ENCODE measurements around the gene SMG9.

- no peak for TF ChIP-seq CTCF (tag by site-specific recombination; IDR thresholded peaks at IDR 0.05)
- TF ChIP-seq YY1 (tag by site-specific recombination; IDR thresholded peaks at IDR 0.05): no peak
- no peak for TF ChIP-seq ZBTB1 (tag by site-specific recombination; IDR thresholded peaks at IDR 0.05)
- TF ChIP-seq ZNF292 (tag by site-specific recombination; IDR thresholded peaks at IDR 0.05; ENCODE audit: borderline replicate concordance, low read depth): no peak
- TF ChIP-seq ZNF530 (tag by site-specific recombination; IDR thresholded peaks at IDR 0.05; ENCODE audit: low read depth): no peak
- no peak for TF ChIP-seq ZIC2 (tag by site-specific recombination; IDR thresholded peaks at IDR 0.05)
- no peak for TF ChIP-seq ZBTB26 (tag by site-specific recombination; optimal IDR thresholded peaks at IDR 0.05)
- TF ChIP-seq ZNF670 (tag by site-specific recombination; IDR thresholded peaks at IDR 0.05; ENCODE audit: low read depth): no peak
- TF ChIP-seq, protein P1, sequence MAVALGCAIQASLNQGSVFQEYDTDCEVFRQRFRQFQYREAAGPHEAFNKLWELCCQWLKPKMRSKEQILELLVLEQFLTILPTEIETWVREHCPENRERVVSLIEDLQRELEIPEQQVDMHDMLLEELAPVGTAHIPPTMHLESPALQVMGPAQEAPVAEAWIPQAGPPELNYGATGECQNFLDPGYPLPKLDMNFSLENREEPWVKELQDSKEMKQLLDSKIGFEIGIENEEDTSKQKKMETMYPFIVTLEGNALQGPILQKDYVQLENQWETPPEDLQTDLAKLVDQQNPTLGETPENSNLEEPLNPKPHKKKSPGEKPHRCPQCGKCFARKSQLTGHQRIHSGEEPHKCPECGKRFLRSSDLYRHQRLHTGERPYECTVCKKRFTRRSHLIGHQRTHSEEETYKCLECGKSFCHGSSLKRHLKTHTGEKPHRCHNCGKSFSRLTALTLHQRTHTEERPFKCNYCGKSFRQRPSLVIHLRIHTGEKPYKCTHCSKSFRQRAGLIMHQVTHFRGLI (tag by site-specific recombination; IDR thresholded peaks at IDR 0.05): no peak
Measured at GRCh38 chr19:43708716-43709115, 46.0 kb downstream of the SMG9 start.
